ENCODE results near the gene SYT9.

Gene SYT9

GRCh38 chr11:7253800-7254199 lies 2.1 kb downstream of the SYT9 start:
- TF ChIP-seq CTCF (conservative IDR thresholded peaks at IDR 0.05; ENCODE audit: low read depth): no peak
- POLR2A ChIA-PET (ENCODE audit: low non-redundant PET): no interaction called here
- no peak for DNase-seq (ENCODE audit: low spot score)
- CTCF ChIA-PET: no interaction called here
- no peak overlapping the region for H3K27ac ChIP-seq

GRCh38 chr11:7254731-7255291 lies 3.1 kb downstream of the SYT9 start:
- POLR2A ChIA-PET (ENCODE audit: low non-redundant PET): no interaction called here
- no peak overlapping the region for H3K27ac ChIP-seq
- DNase-seq (ENCODE audit: low spot score): no peak
- CTCF ChIA-PET: no interaction called here
- no peak for TF ChIP-seq CTCF (conservative IDR thresholded peaks at IDR 0.05; ENCODE audit: low read depth)

- no peak for TF ChIP-seq CTCF (conservative IDR thresholded peaks at IDR 0.05; ENCODE audit: low read depth)
- no peak overlapping the region for H3K27ac ChIP-seq
- no peak for DNase-seq (ENCODE audit: low spot score)
- CTCF ChIA-PET: no interaction called here
- POLR2A ChIA-PET (ENCODE audit: low non-redundant PET): no interaction called here
Observed at GRCh38 chr11:7256943-7257342, 5.2 kb downstream of the SYT9 start.

- CTCF ChIA-PET: no interaction called here
- no peak for TF ChIP-seq CTCF (conservative IDR thresholded peaks at IDR 0.05; ENCODE audit: low read depth)
- H3K27ac ChIP-seq: no peak overlapping the region
- DNase-seq (ENCODE audit: low spot score): no peak
- POLR2A ChIA-PET (ENCODE audit: low non-redundant PET): no interaction called here
Observed at GRCh38 chr11:7257724-7258123, 6.0 kb downstream of the SYT9 start.

- ChIA-PET CTCF (interaction anchor here (0.6 kb wide), 1 partner anchor 252 kb away, joined by 4 read pairs; the partner anchor contains the start of gene PPFIBP2), POLR2A (ENCODE audit: low non-redundant PET) (no interaction called here)
- H3K27ac ChIP-seq: no peak overlapping the region
- TF ChIP-seq CTCF (conservative IDR thresholded peaks at IDR 0.05; ENCODE audit: low read depth): no peak
- no peak for DNase-seq (ENCODE audit: low spot score)
Observed at GRCh38 chr11:7261578-7261977, 9.9 kb downstream of the SYT9 start.

GRCh38 chr11:7262672-7263071 lies 11.0 kb downstream of the SYT9 start:
- ChIA-PET POLR2A (ENCODE audit: low non-redundant PET) (no interaction called here), CTCF (no interaction called here)
- no peak for TF ChIP-seq CTCF (conservative IDR thresholded peaks at IDR 0.05; ENCODE audit: low read depth)
- H3K27ac ChIP-seq: no peak overlapping the region
- DNase-seq (ENCODE audit: low spot score): no peak

- DNase-seq (ENCODE audit: low spot score): no peak
- ChIA-PET CTCF (no interaction called here), POLR2A (ENCODE audit: low non-redundant PET) (no interaction called here)
- no peak for TF ChIP-seq CTCF (conservative IDR thresholded peaks at IDR 0.05; ENCODE audit: low read depth)
- H3K27ac ChIP-seq: no peak overlapping the region
Observed at GRCh38 chr11:7263842-7264241, 12.1 kb downstream of the SYT9 start.

Measured in RWPE1 (cell line).